A549 (cell line): ENCODE measurements around the gene SPAG9. TPM values are rescaled to one million over a fixed set of nuclear protein-coding genes. Genes with fewer than 3 reads are reported as not detected.

Experiments used
- ATAC-seq, 2 experiments: fragments of 200-7000 bp in 1 of 2; fragments of >200 bp in 1 of 2; cut with Nextera tagmentation in 1 of 2; cut with Tn5 transposase in 1 of 2; 3 replicates each; pipeline versions ENCODE4 v1.8.0 to v1.9.1; 2018 to 2020; ENCODE audit warnings: mild to moderate bottlenecking in 1 of 2, moderate library complexity in 1 of 2
- CTCF ChIA-PET: fragments of 300-600 bp; sonication (Branson Sonifier 250); formaldehyde crosslinking; extraction: SDS; loops from one replicate; lab custom pipeline; 2021; ENCODE audit warnings: antibody characterized with exemption, inconsistent platforms; lab: Yijun Ruan, JAX
- POLR2A ChIA-PET: fragments of 350-600 bp; formaldehyde crosslinking; extraction: SDS; loops from one replicate; lab custom pipeline; 2021; ENCODE audit warnings: antibody characterized with exemption, inconsistent platforms; lab: Yijun Ruan, JAX
- DNase-seq, 2 experiments: peaks; one replicate each; pipeline versions ENCODE4 v3.0.0 to v3.0.0-alpha.2; 2011 to 2016; ENCODE audit warnings: low read depth in 1 of 2, low spot score in 1 of 2
- FAIRE-seq: peaks from 2 replicates; lab custom pipeline; 2011; peaks lifted over from hg19 to GRCh38; lab: Jason Lieb, UNC
- H3K27ac ChIP-seq, 2 experiments: fragments of >200 bp; sonication (Bioruptor Twin); formaldehyde crosslinking; 3 replicates each; pipeline ENCODE4 v1.5.1; 2016 to 2017
- H3K4me1 ChIP-seq: fragments of >200 bp; sonication (Bioruptor Twin); formaldehyde crosslinking; 3 replicates; pipeline ENCODE4 v1.6.1; 2016
- H3K4me2 ChIP-seq: fragments of >200 bp; sonication (Bioruptor Twin); formaldehyde crosslinking; 3 replicates; pipeline ENCODE4 v1.6.1; 2016
- H3K4me3 ChIP-seq: fragments of >200 bp; sonication (Bioruptor Twin); formaldehyde crosslinking; 3 replicates; pipeline ENCODE4 v1.5.1; 2016
- H3K9me3 ChIP-seq: fragments of >200 bp; sonication (Bioruptor Twin); formaldehyde crosslinking; 3 replicates; pipeline ENCODE4 v1.6.1; 2016
- BCL3 ChIP-seq: fragments of >200 bp; sonication (Bioruptor Twin); formaldehyde crosslinking; IDR thresholded peaks from 3 replicates; pipeline ENCODE4 v1.6.1; 2016
- BHLHE40 ChIP-seq: IDR thresholded peaks from 2 replicates; pipeline ENCODE4 v1.6.1; 2012; ENCODE audit warnings: low read depth, low read length, inconsistent platforms
- ELK1 ChIP-seq: fragments of 150-350 bp; IDR thresholded peaks from 2 replicates; pipeline ENCODE4 v1.6.1; 2014; ENCODE audit warnings: low read depth, mild to moderate bottlenecking, low read length
- FOSB ChIP-seq: fragments of 250-450 bp; sonication (Bioruptor Pico); IDR thresholded peaks from 2 replicates; pipeline ENCODE4 v1.5.0; 2020; ENCODE audit warnings: mild to moderate bottlenecking, moderate library complexity
- HOXB13 ChIP-seq: fragments of 250-450 bp; sonication (Bioruptor Pico); IDR thresholded peaks from 2 replicates; pipeline ENCODE4 v1.5.0; 2020; ENCODE audit warnings: low read depth, mild to moderate bottlenecking, moderate library complexity
- NPAS2 ChIP-seq: fragments of 250-450 bp; sonication (Bioruptor Pico); IDR thresholded peaks from 2 replicates; pipeline ENCODE4 v1.8.0; 2022; ENCODE audit warnings: mild to moderate bottlenecking, moderate library complexity, borderline replicate concordance
- PHF8 ChIP-seq: fragments of 200-600 bp; sonication (generic); IDR thresholded peaks from 2 replicates; pipeline ENCODE4 v1.6.1; 2016; ENCODE audit warnings: low read depth, mild to moderate bottlenecking, antibody characterized with exemption, moderate library complexity, borderline replicate concordance
- TP53 ChIP-seq: fragments of 250-450 bp; sonication (Bioruptor Pico); IDR thresholded peaks from 2 replicates; pipeline ENCODE4 v1.5.0; 2021; ENCODE audit warnings: mild to moderate bottlenecking, moderate library complexity
- USF2 ChIP-seq: fragments of 450-650 bp; IDR thresholded peaks from 2 replicates; pipeline ENCODE4 v1.6.1; 2014; ENCODE audit warnings: antibody characterized with exemption
- WGBS: methylation state at CpG from one replicate; pipeline ENCODE4 v1.1.6; 2017; ENCODE audit errors: missing lambda C conversion rate; 5-methylcytosine and 5-hydroxymethylcytosine counted together
- polyA plus RNA-seq, 4 experiments: library from polyadenylated mRNA; depleted of rRNA in 3 of 4; stranded (reverse); fragments of >200 nt; fragmentation: RNase III in 1 of 4; extraction: RNeasy Plus Mini Kit Qiagen cat#74134 plus additional on column Dnase treatment in 1 of 4; gene quantifications; 2 replicates in 3 of 4; 3 replicates in 1 of 4; pipeline ENCODE4 v1.2.3, GENCODE V29; 2011 to 2017

The SPAG9 gene
- polyA plus RNA-seq, 2 of the 4 experiments (the other 2 are of a cell fraction): 69.0 to 71.1 TPM

DNA sequence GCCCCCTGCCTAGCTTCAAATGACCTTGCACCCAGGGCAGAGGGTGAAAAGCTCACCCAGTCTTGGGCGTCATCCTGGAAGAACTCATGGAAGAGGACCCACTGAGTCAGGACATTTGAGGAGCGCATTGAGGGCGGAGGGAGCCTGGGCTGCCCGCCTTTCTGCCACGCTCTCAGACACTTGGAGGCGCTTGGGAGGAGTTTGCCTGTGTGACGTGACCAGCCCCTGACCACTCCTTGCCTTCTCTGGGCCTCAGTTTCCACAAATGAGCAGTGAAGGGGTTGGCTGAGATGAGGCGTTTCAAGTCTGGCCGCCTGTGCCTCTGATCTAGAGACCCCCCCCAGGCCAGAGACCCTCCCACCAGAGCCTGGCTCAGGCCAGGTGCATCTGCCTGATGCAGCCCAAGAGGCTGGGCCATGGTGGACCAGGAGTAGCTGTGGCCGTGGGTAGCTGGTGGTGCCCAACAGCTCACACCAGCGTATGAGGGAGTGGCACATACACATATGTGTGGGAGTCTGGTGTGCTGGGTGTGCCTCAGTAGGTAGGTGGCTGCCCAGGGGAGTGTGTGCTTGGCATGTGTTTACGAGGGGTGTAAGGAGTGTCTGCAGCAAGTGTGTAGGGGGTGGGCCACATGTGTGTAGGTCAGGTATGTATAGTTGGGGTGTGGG is 174.3 kb downstream of the SPAG9 start:
- WGBS: 93% methylated on average over 12 of the region's 12 CpGs
- FAIRE-seq (no peak), DNase-seq (no peak), ATAC-seq (no peak)
- Histone ChIP-seq H3K27ac (peak overlapping the region; percentile 93 to 98), H3K9me3 (no peaks in the 10 kb centered on the region), H3K4me3 (no peak overlapping the region), H3K4me2 (peak overlapping the region; percentile 71; the same call in 1 of the 3 replicates), H3K4me1 (peaks cover 83% of the 10 kb centered on the region)
- TF ChIP-seq BCL3 (no peak), HOXB13 (CRISPR knock-in tag) (0 out of 2 replicates have a peak, but pooled peaks have one; percentile 11), USF2 (no peak), BHLHE40 (no peak)
- ChIA-PET POLR2A (interaction anchor here (18.7 kb wide), 1 partner anchor 83 kb away, joined by 648 read pairs; the partner anchor contains the start of gene TOB1), CTCF (interaction anchor here (1.4 to 28.2 kb wide), 3 partner anchors 61 to 161 kb away, joined by 3 to 1502 read pairs (median 155); partner anchors contain the start of gene TOB1)

DNA sequence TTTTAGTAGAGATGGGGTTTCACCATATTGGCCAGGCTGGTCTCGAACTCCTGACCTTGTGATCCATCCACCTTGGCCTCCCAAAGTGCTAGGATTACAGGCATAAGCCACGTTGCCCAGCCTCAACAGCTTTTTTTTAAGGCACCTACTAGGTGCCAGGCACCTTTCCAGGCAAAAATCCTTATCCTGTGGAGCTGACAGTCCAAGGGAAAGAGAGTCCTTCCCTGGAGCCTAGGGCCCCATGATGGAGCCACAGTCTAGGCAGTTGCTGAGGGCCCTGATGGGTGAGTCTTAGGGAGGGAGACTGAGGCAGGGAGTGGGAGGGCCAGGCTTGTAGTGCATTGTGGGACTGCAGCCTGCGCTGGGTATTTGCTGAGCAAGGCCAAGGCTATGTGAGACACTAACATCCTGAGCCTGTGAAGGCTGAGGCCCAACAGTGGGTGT is 174.9 kb downstream of the SPAG9 start:
- peaks cover 79% of the 10 kb centered on the region for H3K4me1 ChIP-seq
- no peak overlapping the region for H3K4me3 ChIP-seq
- ChIA-PET CTCF (interaction anchor here (1.1 to 28.2 kb wide), 8 partner anchors 11 to 395 kb away, joined by 3 to 1502 read pairs (median 7); partner anchors contain the start of gene TOB1), POLR2A (interaction anchor here (1.7 to 18.7 kb wide), 3 partner anchors 11 to 82 kb away, joined by 23 to 648 read pairs (median 80); partner anchors contain the start of gene TOB1)
- 83% methylated on average over 3 of the region's 3 CpGs for WGBS
- TF ChIP-seq ELK1 (no peak), HOXB13 (CRISPR knock-in tag) (peak; percentile 10; the same call in 1 of the 2 replicates)
- FAIRE-seq (no peak), DNase-seq (no peak), ATAC-seq (no peak)
- H3K9me3 ChIP-seq: no peaks in the 10 kb centered on the region
- H3K27ac ChIP-seq: peak overlapping the region; percentile 93 to 98
- no peak overlapping the region for H3K4me2 ChIP-seq

DNA sequence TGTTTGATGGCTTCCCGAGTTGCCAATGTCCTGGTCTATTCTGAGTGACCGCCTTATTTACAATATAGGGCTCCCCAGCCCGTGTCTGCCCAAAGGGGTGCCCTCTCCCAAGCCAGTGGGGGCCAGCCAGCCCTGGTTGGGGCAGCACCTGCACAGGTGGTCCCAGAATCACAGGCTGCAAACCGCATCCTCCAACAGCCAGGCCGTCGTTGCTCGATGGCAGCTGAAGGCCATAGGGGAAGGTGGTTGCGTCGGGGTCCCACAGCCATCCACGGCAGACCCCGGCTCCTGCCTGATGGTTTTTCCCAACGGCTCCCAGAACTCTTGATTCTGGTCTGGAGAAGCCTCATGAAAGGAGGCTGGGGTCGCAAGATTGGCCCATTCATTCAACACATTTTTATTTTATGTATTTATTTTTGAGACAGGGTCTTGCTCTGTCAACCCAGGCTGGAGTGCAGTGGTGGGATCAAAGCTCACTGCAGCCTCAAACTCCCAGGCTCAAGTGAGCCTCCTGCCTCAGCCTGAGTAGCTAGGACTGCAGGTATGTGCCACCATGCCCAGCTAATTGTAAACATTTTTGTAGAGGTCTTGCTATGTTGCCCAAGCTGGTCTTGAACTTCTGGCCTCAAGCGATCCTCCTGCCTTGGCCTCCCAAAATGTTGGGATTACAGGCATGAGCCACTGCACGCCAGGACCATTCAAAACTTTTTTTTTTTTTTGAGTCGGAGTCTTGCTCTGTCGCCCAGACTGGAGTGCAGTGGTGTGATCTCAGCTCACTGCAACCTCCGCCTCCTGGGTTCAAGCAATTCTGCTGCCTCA is 175.6 kb downstream of the SPAG9 start:
- H3K4me1 ChIP-seq: peaks cover 78% of the 10 kb centered on the region
- peak overlapping the region; percentile 53; the same call in 2 of the 3 replicates for H3K4me3 ChIP-seq
- H3K9me3 ChIP-seq: no peaks in the 10 kb centered on the region
- POLR2A ChIA-PET: interaction anchor here (0.6 to 18.7 kb wide), 21 partner anchors 9 to 306 kb away, joined by 3 to 648 read pairs (median 5); partner anchors contain the start of genes SPAG9 and TOB1
- H3K27ac ChIP-seq: peak overlapping the region; percentile 96 to 98
- 75% methylated on average over 16 of the region's 18 CpGs for WGBS
- H3K4me2 ChIP-seq: peak overlapping the region; percentile 92
- TF ChIP-seq NPAS2 (CRISPR knock-in tag): no peak
- TF ChIP-seq BCL3: no peak
- TF ChIP-seq TP53: 0 out of 2 replicates have a peak, but pooled peaks have one; percentile 21
- no peak for TF ChIP-seq PHF8
- TF ChIP-seq FOSB (CRISPR knock-in tag): no peak
- TF ChIP-seq, all 56 proteins: peak for 1
- FAIRE-seq: no peak
- CTCF ChIA-PET: interaction anchor here (0.9 to 28.2 kb wide), 10 partner anchors 9 to 395 kb away, joined by 3 to 1502 read pairs (median 6); partner anchors contain the start of genes NME1 and TOB1
- ATAC-seq: no peak
- no peak for DNase-seq
